Measurements from ENCODE around the gene ZDHHC3.
A peak's percentile ranks its signal among the peaks of the same experiment; 100 is the strongest.
"Not testable (repeated sequence)": the region's sequence is repeated elsewhere in the genome, so short reads cannot be mapped to it uniquely, and the experiment has no call there.

ZDHHC3 gene

DNA sequence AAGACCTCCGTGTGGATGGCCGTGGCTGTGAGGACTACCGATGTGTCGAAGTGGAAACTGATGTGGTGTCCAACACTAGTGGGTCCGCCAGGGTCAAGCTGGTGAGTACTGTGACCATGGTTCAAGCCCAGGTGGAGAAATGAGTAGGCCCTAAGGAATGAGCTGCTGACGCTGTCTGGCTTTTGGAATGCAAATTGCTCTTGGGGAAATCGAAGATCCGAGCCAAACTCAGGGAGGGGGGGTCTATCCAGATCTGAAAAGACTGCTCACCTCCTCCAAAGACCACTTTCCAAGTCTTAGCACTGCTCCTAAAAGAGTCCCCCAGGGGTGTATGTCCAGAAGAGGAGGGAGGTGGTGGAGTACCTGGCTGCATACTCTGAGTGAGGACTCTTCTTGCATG is 13.2 kb upstream of the ZDHHC3 start:
- DNase-seq, result no peak

DNA sequence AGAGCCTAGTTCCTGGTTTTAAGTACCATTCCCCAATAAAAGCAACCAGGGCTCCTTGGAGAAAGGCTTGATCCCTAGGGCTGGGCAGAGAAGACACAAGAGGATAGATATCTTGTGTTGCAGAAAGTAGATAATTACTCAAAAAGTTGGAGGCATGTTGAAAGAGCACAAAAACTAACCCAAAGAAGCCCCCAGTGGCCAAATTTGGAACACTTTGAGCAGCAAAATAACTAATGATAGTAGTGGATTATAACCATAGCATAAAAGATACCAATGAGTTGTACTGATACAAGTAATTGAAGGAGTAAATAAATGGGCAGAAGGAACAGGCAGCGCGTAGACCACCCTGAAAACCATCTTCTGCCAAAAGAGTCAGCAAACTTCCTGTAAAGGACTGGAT is 12.1 kb upstream of the ZDHHC3 start:
- DNase-seq, result peak; percentile 47 to 54
- TF ChIP-seq GATA1 (IDR thresholded peaks at IDR 0.05; ENCODE audit: low read depth, low read length) (no peak), POLR2A (IDR thresholded peaks at IDR 0.05; ENCODE audit: low read length) (no peak)

More for the DNA sequence above, 13.2 kb upstream of the ZDHHC3 start:
- TF ChIP-seq GATA1 (IDR thresholded peaks at IDR 0.05; ENCODE audit: low read depth, low read length) (no peak), POLR2A (IDR thresholded peaks at IDR 0.05; ENCODE audit: low read length) (no peak)

DNA sequence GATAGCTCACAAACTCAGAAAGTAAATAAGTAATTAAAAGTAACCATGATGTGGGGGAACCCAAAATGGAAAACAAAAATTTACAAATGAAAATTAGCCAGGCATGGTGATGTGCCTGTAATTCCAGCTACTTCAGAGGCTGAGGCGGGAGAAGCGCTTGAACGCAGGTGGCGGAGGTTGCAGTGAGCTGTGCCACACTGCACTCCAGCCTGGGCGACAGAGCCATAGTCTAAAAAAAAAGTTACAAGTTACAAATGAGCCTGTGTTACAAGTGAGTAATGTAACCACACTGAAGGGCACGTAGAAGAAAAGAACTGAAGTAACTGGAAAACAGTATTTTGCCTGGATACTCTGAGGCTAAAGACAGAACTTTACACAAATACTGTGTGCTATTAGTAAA is 11.4 kb upstream of the ZDHHC3 start:
- TF ChIP-seq GATA1 (IDR thresholded peaks at IDR 0.05; ENCODE audit: low read depth, low read length) (no peak), POLR2A (IDR thresholded peaks at IDR 0.05; ENCODE audit: low read length) (no peak)
- no peak for DNase-seq

DNA sequence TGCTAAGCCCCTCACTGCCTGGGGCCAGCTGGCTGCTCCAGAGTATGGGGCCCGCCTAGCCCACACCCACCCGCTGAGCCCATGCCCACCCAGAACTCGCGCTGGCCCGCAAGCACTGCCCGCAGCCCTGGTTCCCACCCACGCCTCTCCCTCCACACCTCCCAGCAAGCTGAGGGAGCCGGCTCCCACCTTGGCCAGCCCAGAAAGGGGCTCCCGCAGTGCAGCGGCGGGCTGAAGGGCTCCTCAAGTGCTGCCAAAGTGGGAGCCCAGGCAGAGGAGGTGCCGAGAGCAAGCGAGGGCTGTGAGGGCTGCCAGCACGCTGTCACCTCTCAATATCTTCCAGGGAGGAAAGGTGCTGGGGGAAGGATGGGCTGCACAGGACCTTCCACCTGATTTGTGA is 10.4 kb upstream of the ZDHHC3 start:
- not testable (repeated sequence) for DNase-seq

DNA sequence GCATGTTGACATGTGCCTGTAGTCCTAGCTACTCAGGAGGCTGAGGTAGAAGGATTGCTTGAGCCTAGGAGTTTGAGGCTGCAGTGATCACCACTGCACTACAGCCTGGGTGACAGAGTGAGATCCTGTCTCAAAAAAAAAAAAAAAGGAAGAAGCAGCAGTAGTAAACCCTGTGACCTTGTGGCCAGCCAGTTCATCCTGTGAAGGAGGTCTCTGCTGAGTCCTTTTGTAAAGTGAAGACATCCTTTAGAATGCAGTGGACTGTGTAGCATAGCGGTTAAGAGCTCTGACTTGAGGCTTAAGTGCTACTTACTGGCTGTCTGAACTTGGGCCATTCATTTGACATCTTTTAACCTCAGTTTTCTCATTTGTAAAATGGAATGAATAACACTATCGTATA is 8.4 kb upstream of the ZDHHC3 start:
- no peak for DNase-seq
- TF ChIP-seq POLR2A (IDR thresholded peaks at IDR 0.05; ENCODE audit: low read length) (no peak), GATA1 (IDR thresholded peaks at IDR 0.05; ENCODE audit: low read depth, low read length) (no peak)

DNA sequence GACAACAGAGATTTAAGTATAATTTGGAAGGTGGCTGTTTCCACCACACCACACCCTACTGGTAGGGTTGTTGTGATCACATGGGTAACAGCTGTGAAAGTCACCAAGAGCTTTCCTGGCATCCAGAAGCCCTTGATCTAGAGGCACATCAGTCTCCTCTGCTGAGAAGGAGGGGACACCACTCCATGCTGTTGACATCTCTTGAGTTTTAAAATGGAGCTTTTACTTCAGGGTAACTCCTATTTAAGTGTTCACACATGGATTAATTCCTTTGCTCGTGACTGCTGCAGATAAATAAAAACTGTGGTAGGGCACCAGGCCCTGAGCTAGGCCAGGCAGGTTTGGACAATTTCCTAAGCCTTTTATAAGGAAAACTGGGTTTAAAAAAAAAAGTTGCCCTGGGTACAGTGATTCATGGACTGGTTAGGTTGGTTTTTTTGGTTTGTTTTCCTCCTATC is 7.5 kb upstream of the ZDHHC3 start:
- DNase-seq, result no peak
- TF ChIP-seq POLR2A (IDR thresholded peaks at IDR 0.05; ENCODE audit: low read length), result no peak
- TF ChIP-seq GATA1 (IDR thresholded peaks at IDR 0.05; ENCODE audit: low read depth, low read length), result no peak

DNA sequence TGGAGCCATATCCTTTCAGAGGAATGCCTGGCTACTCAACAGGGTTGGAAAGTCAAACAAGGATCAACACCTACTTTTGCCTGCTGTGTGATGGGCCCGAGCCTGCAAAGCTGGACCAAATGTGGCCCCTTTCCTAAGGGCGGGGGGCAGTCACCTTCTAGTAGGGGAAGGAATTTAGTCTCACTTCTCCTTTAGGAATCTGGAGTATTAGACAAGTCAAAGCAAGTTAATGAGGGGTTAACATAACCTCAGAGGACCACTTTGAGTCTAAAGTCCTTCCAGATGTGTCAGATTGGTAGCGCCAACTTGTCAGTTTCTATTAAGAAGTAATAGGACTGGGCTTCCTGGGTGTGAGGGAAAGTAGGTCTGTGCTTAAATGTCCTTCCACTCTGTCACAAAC is 6.8 kb upstream of the ZDHHC3 start:
- no peak for DNase-seq
- TF ChIP-seq GATA1 (IDR thresholded peaks at IDR 0.05; ENCODE audit: low read depth, low read length), result no peak

DNA sequence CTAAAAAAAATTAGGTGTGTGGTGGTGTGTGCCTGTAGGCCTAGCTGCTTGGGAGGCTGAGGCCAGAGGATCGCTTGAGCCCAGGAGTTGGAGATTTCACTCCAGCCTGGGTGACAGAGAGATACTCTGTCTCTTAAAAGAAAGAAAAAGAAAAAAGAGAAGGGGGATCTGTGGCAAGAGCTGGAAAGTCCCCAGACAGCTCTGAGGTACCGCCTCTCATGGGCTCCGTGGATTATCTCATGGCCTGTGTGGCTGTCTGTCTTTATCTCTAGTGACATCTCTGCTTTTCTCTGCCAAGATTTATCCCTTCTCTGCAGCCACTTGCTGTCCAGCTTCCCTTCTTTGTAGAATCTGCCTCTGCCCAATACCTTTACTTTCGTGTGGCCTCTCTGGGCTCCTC is 5.8 kb upstream of the ZDHHC3 start:
- DNase-seq, result peak; percentile 10 to 58
- no peak for TF ChIP-seq POLR2A (IDR thresholded peaks at IDR 0.05; ENCODE audit: low read length)
- no peak for TF ChIP-seq GATA1 (IDR thresholded peaks at IDR 0.05; ENCODE audit: low read depth, low read length)

DNA sequence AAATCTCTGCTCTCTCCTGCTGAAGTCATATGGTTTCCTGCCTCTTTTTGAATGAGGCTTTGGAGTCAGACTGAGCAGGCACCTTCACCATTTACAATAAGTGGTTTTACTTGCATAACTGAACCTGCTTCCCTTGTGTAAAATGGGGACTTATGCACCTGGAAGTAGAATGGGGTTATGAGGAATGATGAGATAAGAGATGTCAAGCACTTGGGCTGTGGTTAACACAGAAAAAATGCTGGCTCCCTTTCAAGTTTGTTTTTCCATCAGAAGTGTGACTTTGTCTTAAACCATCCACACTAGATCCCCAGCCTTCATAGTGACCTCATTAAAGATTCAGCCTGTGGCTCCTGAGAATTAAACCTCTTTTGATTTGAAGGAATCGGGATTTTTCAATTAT is 5.2 kb upstream of the ZDHHC3 start:
- TF ChIP-seq POLR2A (IDR thresholded peaks at IDR 0.05; ENCODE audit: low read length) (no peak), GATA1 (IDR thresholded peaks at IDR 0.05; ENCODE audit: low read depth, low read length) (no peak)
- peak in 1 of 2 experiments; percentile 9 for DNase-seq

DNA sequence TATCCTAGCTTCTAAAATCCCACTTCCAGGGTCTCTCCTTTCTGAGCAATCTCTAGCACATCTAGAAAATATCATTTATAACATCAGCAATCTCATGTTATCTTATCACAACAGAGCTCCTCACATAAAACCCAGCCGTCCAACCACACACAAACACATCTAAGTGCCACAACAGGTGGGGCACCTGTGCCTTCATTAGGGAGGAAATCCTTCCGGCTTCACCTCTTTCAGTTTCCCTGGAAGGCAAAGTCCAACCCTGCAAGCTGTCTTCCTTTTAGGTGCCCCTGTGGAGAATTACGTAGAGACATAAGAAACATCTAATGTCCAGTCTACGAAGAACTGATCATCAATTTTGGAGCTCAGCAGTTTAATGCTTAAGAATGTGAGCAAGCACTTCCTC is 1.6 kb downstream of the ZDHHC3 start:
- no peak for DNase-seq
- TF ChIP-seq POLR2A (IDR thresholded peaks at IDR 0.05; ENCODE audit: low read length), result no peak
- TF ChIP-seq GATA1 (IDR thresholded peaks at IDR 0.05; ENCODE audit: low read depth, low read length), result no peak

DNA sequence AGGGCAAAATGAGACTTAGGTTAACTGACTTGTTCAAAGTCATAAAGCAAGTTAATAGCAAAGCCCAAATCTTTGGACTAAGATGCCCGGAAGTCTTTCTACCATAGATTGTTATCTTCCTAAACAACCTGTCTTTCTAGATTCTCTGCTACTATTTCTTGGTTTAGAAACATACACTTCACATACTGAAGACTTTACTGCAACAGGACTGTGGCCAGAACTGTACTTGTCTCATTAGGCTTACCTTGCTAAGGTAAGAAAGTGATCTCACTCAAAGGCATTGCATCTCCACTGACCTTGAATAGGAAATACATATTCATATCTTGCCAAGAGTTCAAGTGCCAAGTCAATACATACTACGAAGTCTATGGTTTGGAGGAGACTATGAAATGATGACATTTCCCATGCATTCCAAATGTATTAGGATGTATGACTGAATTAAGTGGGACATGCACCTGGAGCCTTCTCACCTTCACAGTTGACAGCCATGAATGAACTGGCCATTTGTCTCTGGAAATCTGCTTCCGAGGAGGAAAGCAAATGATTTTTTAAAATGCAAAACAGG is 5.0 kb downstream of the ZDHHC3 start:
- TF ChIP-seq GATA1 (IDR thresholded peaks at IDR 0.05; ENCODE audit: low read depth, low read length) (no peak), POLR2A (IDR thresholded peaks at IDR 0.05; ENCODE audit: low read length) (no peak)
- DNase-seq, result no peak

DNA sequence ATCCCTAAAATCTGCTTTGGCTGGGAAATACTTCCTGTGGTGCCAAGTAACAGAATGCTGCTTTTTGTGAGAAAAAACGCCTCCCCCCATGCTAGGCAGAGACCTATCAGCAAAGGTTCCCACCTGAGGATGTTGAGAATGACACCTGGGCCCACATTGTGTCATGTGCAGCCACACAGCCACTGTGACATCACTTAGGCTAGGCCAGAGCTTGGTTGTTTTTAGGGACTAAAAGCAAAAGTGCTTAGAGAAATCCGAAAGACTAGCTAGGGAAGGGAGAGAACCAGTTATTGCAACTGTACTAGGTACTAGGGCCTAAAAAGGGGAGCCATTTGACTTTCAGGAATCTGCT is 6.2 kb downstream of the ZDHHC3 start:
- no peak for TF ChIP-seq POLR2A (IDR thresholded peaks at IDR 0.05; ENCODE audit: low read length)
- no peak for TF ChIP-seq GATA1 (IDR thresholded peaks at IDR 0.05; ENCODE audit: low read depth, low read length)
- DNase-seq, result no peak

DNA sequence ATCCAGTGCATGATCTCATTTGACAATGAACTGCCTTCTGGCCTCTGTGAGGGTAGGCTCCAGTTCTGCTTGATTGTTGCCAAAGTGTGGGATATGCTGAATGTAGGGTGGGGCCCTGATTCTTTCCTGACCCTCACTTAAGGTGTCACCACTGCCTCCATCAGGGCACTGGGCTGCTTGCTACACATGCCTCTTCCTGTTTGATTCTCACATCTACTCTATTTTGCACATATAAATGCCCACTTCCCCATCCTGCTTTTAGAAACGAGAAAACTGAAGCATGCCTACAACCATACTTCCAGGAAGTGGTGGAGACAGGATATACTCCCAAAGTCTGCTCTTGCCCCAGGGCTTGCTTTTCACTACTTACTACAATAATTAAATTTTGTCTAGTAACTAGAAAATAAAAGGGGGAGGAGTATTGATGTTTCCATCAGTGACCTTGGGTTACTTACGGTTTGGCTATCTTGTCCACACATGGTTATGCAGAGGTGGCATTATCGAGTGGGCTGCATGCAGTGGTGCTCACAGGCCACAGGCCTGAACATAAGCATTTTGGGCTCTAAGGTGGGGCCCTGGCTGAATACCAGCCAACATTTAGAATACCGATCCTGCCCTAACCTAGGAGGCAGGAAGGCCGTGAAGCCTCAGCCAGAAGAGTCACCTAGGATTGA is 6.7 kb downstream of the ZDHHC3 start:
- peak; percentile 46 to 76 for DNase-seq
- TF ChIP-seq GATA1 (IDR thresholded peaks at IDR 0.05; ENCODE audit: low read depth, low read length) (no peak), POLR2A (IDR thresholded peaks at IDR 0.05; ENCODE audit: low read length) (no peak)

DNA sequence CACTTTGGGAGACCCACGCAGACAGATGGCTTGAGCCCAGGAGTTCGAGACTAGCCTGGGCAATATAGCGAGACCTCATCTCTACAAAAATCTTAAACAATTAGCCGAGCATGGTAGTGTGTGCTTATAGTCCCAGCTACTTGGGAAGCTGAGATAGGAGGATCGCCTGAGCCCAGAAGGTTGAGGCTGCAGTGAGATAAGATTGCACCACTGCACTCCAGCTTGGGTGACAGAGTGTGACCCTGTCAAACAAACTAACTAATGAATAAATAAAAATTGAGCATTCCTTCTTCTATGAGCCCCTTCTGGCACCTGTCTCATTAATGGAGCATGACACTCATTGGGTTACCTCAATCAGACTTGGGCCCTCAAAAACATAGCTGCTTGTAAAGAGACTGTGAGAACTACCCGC is 7.5 kb downstream of the ZDHHC3 start:
- TF ChIP-seq GATA1 (IDR thresholded peaks at IDR 0.05; ENCODE audit: low read depth, low read length), result peak; percentile 49
- no peak for TF ChIP-seq POLR2A (IDR thresholded peaks at IDR 0.05; ENCODE audit: low read length)
- DNase-seq, result peak; percentile 84 to 93

DNA sequence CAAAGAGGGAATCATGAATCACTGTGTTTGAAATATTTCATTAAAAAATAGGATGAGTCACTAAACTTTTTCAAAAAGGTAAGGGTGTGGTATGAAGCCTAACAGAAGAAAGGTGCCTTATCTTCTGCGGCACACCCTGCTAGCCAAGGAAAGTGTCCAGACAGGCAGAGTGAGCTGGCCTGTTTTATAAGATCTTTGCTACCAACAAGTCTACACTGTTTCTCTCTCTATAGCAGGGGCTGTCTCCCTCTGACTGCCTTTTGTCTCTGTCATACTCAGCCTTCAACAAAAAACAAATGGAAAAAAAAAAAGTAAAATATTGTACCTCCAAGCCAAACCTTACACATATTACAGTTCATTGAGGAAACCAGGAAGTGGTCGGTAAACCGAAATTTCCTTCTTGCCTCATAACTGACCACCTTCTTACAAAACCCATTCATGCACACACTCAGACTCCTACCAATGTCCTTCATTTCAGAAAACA is 9.1 kb downstream of the ZDHHC3 start:
- peak; percentile 50 to 75 for DNase-seq
- TF ChIP-seq POLR2A (IDR thresholded peaks at IDR 0.05; ENCODE audit: low read length) (no peak), GATA1 (IDR thresholded peaks at IDR 0.05; ENCODE audit: low read depth, low read length) (no peak)
